GM18507 (cell line): ENCODE data around the gene SMYD3.
"Not testable (repeated sequence)": the region's sequence is repeated elsewhere in the genome, so short reads cannot be mapped to it uniquely, and the experiment has no call there.

ENCODE experiments used
- DNase-seq: peaks from one replicate; pipeline ENCODE4 v3.0.0; 2011; ENCODE audit warnings: low read depth; ENCODE audit not compliant: insufficient read length; ENCODE audit errors: extremely low spot score
- FAIRE-seq: peaks from 2 replicates; lab custom pipeline; 2011; peaks lifted over from hg19 to GRCh38; lab: Jason Lieb, UNC

SMYD3 gene

DNA sequence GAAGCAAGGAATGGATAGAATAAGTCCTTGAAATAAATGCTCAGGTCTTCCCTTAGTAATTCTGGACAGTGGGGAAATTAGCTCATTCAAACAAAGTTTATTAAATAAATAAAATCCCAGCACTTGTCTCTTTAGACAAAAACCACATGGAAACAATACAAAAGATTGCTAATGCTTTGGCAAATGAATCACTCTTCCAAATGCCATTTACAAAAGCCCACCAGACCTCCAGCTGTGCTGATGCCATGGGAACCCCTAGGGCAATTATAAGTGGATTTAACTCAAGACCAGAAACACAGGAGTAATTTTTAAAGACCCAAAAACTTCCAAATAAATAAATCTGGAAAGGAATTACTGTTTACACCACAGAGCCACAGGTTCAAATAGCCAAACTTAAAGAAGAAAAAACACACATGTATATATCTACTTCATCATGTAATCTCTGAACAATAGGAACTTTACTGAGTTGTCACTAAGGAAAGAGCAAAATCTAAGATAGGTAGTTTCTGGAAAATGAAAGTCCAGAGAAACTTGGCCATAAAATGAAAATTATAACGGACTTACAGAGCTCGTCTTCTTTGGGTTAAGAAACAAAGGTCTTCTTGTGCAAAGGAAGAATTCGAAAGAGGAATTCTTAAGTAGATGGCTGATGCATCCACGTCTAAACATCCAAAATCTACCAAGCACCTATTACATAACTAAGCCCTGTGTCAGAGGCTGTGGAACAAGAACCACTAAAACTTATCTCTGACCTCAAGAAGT is 399.4 kb downstream of the SMYD3 start:
- FAIRE-seq (no peak), DNase-seq (no peak)

DNA sequence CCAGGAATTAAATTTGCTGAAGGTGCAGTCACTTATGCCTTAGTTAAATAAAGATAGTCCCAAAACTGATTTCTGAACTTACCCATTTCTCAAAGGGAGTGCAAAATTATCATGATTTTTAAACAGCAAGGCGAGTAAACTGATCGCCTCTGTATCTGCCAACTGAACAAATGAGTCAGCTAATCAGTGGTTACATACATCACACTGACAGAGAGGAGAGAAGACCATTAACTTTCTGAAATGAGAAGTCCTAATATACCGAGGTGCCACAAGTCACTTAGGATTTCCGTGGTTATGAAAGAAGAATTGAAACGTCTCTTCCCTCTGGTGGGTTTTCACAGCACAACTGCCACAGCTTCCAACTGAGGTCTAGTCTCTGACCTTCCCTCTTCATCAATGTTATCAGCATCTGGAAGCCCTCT is 400.7 kb downstream of the SMYD3 start:
- FAIRE-seq (peak; percentile 45), DNase-seq (no peak)

DNA sequence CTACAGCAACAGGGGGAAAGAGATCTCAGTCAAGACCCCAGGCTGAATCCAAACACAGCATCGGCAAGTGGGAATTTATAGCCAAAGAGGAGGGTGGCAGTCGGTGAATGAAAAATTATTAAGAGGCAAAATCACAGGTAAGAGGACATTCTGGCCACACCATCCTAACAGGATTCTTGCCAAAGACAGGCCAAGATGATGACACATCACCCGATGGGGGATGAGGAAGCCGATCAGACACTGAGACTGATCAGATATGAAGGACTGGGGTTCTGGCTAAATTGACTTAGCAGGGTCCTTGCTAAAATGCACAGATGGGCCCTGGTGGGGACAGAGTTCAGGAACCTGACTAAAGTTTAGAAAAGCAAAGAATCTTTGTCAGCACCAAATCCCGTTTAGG is 402.2 kb downstream of the SMYD3 start:
- FAIRE-seq, result no peak
- no peak for DNase-seq

DNA sequence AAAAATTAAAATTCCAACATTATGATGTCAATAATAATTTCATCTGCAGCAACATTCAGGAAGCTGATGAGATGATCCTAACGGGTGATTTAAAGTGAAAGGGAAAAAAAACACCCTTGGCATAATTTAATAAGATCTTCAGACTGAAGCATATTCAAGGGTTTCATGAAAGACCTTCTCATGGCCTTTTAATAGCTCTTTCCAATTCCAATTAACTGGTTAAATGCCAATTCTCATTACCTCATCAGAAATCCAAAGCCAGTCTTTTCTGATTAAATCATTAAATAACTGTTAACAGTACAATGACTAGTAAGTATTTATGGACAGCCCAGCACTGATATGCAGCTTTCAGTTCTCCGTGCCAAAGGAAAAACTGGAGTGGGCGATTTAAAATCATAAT is 407.5 kb downstream of the SMYD3 start:
- DNase-seq (no peak), FAIRE-seq (no peak)

DNA sequence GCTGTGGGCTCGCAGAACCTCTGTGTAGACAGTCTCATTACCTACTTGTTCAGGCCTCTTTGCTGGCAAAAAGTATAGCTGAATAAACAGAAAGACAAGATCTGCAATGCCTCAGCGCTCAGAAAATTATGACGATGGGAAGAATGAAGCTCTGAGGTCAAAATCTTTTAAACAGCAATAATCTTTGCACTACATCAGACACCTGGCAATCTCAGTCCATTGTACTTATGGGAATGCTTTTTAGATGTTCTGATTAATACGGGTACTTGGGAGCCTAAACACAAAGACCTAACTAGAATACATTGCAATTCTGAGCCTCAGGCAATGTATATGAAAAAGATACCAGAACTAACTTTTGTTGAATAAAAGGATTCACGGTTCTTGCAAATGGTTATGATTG is 410.7 kb downstream of the SMYD3 start:
- FAIRE-seq, result no peak
- DNase-seq, result no peak

DNA sequence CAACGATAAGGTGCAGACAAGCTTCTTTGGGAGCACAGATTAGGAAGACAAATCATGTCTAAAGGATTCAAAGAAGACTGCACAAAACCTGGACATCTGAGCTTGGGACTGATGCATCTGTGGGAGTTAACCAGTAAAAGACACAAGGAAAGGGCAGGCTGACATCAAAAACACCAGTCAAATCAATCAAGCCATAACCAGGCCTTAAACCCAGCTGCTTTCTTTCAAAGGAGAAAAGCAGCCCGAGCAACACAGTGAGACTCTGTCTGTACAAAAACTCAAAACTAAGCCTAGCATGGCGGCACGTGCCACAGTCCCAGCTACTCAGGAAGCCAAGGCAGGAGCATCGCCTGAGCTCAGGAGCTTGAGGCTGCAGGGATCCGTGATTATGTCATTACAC is 411.6 kb downstream of the SMYD3 start:
- FAIRE-seq (no peak), DNase-seq (no peak)

DNA sequence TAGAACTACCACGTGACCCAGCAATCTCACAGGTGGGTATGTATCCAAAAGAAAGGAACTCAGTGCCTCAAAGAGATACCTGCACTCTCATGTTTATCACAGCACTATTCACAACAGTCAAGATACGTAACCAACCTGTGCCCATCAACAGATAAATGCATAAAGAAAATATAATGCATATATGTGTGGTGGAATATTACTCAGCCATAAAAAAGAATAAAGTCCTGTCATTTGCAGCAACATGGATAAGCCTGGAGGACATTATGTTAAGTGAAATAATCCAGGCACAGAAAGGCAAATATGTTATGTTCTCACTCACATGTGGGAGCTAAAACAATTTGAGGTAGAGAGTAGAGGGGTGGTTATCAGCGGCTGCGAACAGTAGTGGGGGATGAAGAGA is 413.8 kb downstream of the SMYD3 start:
- DNase-seq (no peak), FAIRE-seq (no peak)

DNA sequence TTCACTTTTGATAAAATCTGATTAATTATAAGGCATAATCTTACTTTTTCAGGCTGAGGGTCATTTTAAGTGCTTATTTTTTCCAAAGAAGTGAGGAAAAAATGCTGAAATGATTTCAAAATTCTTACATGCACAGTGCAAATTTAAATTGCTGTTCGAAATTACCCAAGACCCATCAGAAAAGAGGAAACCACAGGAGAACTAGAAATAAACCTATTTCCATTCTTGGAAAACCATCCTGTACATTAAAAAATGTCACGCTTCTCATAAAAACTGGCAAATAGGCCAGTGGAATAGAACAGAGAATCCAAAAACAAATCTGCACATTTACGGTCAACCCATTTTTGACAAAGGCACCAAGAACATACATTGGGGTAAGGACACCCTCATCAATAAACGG is 414.9 kb downstream of the SMYD3 start:
- DNase-seq (no peak), FAIRE-seq (no peak)

DNA sequence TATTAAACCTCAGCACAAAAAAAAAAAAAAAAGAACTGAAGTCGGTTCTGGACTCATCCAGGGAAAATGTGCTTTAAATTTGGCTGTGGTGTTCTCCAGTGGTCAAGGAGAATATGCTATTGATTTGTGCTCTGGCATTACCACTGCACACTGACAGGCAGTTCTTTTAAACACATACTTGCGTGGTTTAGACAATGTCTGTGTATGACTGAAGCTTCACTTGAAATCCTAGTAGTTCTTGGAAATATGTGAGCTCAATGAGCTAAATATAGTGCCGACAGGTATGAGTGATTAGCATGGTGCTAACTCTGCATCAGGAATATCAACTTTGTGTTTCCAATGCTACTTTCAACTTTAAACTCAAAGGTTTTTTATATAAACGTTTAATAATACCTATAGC is 415.6 kb downstream of the SMYD3 start:
- DNase-seq, result no peak
- FAIRE-seq, result no peak

DNA sequence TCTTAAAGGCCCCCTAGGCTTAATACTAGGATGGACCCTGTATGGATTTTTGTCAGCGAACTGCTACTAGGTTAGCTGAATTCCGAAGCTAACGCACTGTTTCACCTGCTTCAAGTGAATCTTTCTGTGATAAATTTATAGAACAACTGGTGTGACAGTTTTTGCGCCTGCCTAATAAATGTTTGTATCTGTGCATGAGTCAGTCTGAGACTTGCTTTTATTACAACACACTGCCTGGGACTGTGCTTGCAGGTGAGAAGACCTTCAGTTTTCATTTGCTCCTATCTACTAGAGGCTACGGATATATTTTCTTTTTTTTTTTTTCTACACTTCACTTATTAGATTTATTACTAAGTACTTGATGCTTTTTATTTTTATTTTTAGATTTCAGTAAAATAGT is 420.9 kb downstream of the SMYD3 start:
- no peak for DNase-seq
- no peak for FAIRE-seq

DNA sequence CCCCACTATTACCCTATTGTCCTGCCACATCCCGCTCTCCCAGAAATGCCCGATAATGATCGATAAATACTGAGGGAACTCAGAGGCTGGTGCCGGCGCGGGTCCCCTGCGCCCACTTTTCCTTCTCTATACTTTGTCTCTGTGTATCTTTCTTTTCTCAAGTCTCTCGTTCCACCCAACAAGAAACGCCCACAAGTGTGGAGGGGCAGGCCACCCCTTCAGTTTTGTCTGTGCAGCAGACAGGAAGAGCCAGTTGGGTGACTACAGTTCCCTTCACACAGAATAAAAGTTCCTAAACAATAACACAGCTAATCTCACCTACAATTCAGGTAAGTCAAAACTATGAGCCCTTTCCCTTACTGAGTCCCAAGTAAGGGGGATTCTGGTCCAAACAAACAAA is 423.7 kb downstream of the SMYD3 start:
- no peak for DNase-seq
- no peak for FAIRE-seq

DNA sequence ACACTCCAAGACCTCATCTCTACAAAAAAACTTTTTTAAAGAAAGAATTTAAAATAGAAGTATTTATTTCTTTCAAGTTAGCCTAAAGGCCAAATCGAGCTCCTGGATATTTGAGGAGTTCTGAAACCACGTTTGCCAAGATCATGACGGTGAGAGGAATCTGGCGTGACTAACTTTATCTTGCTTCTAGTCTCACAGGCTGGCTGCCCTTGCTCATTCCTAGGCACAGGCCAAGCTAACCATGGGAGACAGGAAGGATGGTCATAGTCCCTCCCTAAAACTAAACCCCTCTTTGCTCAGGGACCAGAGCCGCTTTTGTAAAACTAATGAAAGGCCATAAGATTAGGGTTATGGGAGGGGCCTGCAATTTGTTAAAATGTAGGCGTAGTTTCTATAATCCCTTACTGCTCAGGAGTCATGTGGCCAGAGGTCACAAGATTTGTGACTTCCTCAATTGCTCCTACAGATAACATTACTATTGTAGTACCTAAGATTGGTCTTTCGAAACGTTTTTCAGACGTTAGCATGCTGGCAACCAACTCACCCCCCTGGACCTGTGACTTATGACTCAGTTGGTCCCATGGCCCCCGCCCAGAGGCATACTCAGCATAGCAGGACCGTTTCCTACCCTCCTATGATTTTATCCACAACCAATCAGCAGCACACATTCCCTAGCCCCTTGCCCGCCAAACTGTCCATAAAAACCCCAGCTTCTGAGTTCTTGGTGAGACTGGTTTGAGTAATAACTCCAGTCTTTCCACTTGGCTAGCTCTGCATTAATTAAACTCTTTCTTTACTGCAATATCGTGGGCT is 425.0 kb downstream of the SMYD3 start:
- DNase-seq (no peak), FAIRE-seq (no peak)

DNA sequence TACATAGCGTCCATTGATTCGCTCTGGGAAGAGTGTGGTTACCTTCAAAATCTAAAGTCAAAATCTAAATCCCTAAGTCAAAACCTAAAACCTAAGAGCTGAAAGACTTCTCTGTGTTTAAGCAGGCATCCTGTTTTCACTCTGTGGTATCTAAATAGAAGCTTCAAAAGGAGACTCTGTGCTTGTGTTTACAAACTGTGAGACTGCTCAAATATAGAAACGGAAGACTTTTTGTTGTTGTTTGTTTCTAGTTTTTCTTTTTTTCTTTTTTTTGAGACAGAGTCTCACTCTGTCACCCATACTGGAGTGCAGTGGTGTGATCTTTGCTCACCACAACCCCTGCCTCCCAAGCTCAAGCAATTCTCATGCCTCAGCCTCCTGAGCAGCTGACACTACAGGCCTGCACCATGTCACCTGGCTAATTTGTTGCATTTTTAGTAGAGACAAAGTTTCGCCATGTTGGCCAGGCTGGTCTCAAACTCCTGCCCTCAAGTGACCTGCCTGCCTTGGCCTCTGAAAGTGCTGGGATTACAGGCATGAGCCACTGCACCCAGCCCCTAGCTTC is 425.9 kb downstream of the SMYD3 start:
- FAIRE-seq, result no peak
- DNase-seq, result no peak

DNA sequence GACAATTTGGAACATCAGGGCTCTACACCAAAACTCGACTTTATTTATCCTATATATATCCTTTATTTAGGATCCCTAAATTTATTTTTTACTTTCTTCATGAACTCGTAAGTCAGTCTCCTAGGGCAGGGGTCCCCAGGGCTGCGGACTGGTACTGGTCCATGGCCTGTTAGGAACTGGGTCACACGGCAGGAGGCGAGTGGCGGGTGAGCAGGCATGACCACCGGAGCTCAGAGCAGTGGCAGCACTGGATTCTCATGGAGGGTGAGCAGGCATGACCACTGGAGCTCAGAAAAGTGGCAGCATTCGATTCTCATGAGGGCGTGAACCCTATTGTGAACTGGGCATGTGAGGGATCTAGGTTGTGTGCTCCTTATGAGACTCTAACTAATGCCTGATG is 427.0 kb downstream of the SMYD3 start:
- DNase-seq (no peak), FAIRE-seq (no peak)

DNA sequence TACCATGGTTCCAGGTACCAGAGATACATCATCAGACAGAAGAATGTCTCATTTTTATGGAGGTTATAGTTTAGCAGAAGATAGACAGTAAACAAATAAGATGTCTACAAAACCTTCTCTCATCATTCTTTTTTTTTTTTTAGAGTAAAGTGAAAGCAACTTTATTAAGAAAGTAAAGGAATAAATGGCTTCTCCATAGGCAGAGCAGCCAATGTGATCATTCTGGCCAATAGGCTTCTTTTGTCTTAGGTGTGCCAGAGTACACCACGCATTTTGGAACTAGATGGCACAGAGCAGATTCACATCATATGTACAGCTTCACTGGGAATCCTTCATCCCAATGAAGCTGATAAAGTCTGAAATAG is 428.2 kb downstream of the SMYD3 start:
- FAIRE-seq (no peak), DNase-seq (no peak)

DNA sequence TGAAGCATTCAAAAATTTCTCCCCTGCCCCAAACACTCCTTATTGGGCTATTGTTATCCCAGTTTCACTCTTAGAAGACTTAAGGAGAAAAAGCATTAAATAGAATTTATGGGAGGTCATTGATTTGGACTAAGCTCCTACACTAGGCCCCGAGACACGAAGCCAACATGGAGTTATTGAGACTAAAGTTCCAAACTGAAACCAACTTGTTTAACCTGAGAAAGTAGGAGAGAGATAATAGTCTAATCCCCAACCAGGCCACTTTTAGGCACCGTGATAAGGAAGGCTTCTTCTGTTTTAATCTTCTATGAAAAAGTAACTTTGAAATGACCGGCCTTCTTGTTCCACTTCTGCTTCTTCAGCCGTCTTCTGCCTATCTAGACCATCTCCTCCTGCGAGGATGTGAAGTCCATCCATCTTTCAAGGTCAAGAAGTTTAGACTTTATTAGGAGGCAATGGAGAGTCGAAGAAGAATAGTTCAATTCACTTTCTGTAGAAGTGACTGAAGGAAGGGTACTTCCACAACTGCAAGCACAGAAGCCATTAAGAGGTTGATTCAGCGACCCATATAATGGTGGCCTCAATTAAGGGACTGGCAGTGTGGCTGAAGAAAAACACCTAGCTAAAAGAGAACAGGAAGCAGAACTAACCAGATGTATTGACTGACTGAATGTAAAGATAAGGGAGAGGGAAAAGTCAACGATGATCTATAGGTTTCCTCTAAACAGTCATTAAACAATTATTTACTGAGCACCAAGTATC is 428.8 kb downstream of the SMYD3 start:
- no peak for FAIRE-seq
- DNase-seq, result no peak

DNA sequence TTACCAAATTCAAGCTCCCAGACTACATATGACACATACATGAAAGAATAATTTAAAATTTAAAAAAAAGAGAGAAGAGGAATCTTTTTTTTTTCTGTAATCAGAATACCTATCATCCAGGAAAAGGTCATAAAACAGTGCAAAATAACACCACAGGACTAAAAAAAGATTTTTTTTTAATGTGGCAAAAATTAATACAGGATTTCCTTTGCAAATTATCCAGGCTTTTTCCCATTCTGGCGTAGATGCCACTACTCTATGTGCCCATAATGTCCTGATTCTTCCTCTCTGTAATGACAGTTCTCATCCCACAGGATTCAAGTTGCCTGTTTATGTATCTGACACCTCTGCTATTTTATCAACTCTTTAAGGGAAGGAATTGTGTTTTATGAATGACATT is 429.6 kb downstream of the SMYD3 start:
- FAIRE-seq (no peak), DNase-seq (no peak)

DNA sequence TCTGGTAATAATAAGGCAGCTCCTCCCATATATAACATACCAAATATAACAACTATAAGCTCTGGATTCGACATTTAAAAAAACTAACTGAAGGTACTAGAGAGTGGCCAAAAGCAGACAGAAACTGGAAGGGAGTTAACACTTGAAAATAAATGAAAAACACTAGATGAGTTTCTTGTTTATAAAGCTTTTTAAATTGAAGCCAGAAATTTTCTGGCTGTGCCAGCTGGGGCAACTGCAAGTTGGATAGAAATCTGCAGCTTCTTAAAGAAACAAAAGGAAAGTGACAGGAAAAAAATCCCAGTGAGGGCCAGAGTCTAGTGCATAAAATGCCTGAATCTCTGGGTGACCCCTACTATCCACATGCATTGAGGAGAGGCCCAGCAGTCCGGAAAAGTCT is 432.7 kb downstream of the SMYD3 start:
- no peak for FAIRE-seq
- no peak for DNase-seq

DNA sequence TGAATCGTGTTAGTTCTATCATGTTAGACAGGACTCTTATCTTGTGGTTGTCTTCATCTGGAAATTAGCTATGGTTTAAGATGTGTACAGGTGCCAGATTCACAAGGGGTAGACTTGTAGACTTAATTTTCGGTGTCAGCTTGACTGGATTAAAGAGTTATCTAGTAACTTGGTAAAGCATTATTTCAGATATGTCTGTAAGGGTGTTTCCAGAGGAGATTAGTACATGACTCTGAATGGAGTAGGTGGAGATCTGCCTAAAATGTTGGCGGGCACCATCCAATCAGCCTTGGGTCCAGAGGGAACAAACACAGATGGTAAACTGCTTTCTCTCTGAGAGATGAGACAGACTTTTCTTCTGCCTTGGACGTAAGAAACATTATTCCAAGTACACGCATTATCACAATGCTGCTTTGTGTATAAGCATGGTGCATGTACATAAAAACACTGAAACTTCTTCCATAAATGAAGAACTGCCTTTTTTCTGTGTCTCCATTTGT is 434.6 kb downstream of the SMYD3 start:
- FAIRE-seq, result no peak
- no peak for DNase-seq

DNA sequence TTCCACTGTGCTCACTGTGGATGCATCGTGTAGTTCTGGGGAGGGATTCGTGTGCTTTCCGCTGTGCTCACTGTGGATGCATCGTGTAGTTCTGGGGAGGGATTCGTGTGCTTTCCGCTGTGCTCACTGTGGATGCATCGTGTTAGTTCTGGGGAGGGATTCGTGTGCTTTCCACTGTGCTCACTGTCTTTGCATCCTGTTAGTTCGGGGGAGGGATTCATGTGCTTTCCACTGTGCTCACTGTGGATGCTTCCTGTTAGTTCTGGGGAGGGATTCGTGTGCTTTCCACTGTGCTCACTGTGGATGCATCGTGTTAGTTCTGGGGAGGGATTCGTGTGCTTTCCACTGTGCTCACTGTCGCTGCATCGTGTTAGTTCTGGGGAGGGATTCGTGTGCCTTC is 435.1 kb downstream of the SMYD3 start:
- DNase-seq, FAIRE-seq: not testable (repeated sequence)
